Measurements from ENCODE around the gene MRI1. TPM values are rescaled to one million over a fixed set of nuclear protein-coding genes. Genes with fewer than 3 reads are reported as not detected.

The MRI1 gene
- total RNA-seq, 2 donors from 2014 or later = 29.1 to 70.0 TPM

GRCh38 chr19:13812544-13812943, 48.2 kb downstream of the MRI1 start:
- no peak for DNase-seq (ENCODE audit: low spot score)
- H3K9me3 Mint-ChIP-seq = no peaks in the 10 kb centered on the region
- H3K27me3 Mint-ChIP-seq = no peaks in the 10 kb centered on the region
- no peak overlapping the region for H3K4me3 Mint-ChIP-seq
- no peak overlapping the region for H3K27ac Mint-ChIP-seq
- H3K4me1 Mint-ChIP-seq (ENCODE audit: low read depth in 2 of 2) = peaks cover 0 to 5% of the 10 kb centered on the region in 2 donors
- H3K36me3 Mint-ChIP-seq = peaks cover 6% of the 10 kb centered on the region
- no peak for ATAC-seq

- no peaks in the 10 kb centered on the region for H3K9me3 Mint-ChIP-seq
- no peak overlapping the region for H3K4me3 Mint-ChIP-seq
- H3K27me3 Mint-ChIP-seq = no peaks in the 10 kb centered on the region
- no peak overlapping the region for H3K27ac Mint-ChIP-seq
- H3K4me1 Mint-ChIP-seq (ENCODE audit: low read depth in 2 of 2) = peaks cover 0 to 5% of the 10 kb centered on the region in 2 donors
- DNase-seq (ENCODE audit: low spot score) (no peak), ATAC-seq (no peak)
- peaks cover 6% of the 10 kb centered on the region for H3K36me3 Mint-ChIP-seq
Measured at GRCh38 chr19:13813147-13813546, 48.8 kb downstream of the MRI1 start.

- H3K36me3 Mint-ChIP-seq = peaks cover 6% of the 10 kb centered on the region
- no peaks in the 10 kb centered on the region for H3K27me3 Mint-ChIP-seq
Measured at GRCh38 chr19:13814550-13814949, 50.2 kb downstream of the MRI1 start.

GRCh38 chr19:13817018-13817614, 52.8 kb downstream of the MRI1 start:
- no peak for DNase-seq (ENCODE audit: low spot score)
- no peaks in the 10 kb centered on the region for H3K27me3 Mint-ChIP-seq
- H3K4me3 Mint-ChIP-seq = no peak overlapping the region
- no peaks in the 10 kb centered on the region for H3K9me3 Mint-ChIP-seq
- ATAC-seq = peak; percentile 32 to 65
- H3K36me3 Mint-ChIP-seq = peaks cover 6% of the 10 kb centered on the region
- H3K27ac Mint-ChIP-seq = no peak overlapping the region
- H3K4me1 Mint-ChIP-seq (ENCODE audit: low read depth in 2 of 2) = peaks cover 4 to 8% of the 10 kb centered on the region in 2 donors

More at GRCh38 chr19:13814550-13814949, 50.2 kb downstream of the MRI1 start:
- peaks cover 4 to 8% of the 10 kb centered on the region in 2 donors for H3K4me1 Mint-ChIP-seq (ENCODE audit: low read depth in 2 of 2)
- no peak for ATAC-seq
- DNase-seq (ENCODE audit: low spot score) = no peak
- H3K9me3 Mint-ChIP-seq = no peaks in the 10 kb centered on the region
- H3K27ac Mint-ChIP-seq = no peak overlapping the region
- H3K4me3 Mint-ChIP-seq = no peak overlapping the region

GRCh38 chr19:13817615-13818371, 53.5 kb downstream of the MRI1 start:
- peaks cover 4 to 8% of the 10 kb centered on the region in 2 donors for H3K4me1 Mint-ChIP-seq (ENCODE audit: low read depth in 2 of 2)
- DNase-seq (ENCODE audit: low spot score) = no peak
- H3K27me3 Mint-ChIP-seq = no peaks in the 10 kb centered on the region
- no peaks in the 10 kb centered on the region for H3K9me3 Mint-ChIP-seq
- no peak overlapping the region for H3K27ac Mint-ChIP-seq
- no peak overlapping the region for H3K4me3 Mint-ChIP-seq
- H3K36me3 Mint-ChIP-seq = peaks cover 6% of the 10 kb centered on the region
- ATAC-seq = peak; percentile 28 to 75

- DNase-seq (ENCODE audit: low spot score) (no peak), ATAC-seq (no peak)
- Mint-ChIP-seq H3K4me3 (no peak overlapping the region), H3K36me3 (no peaks in the 10 kb centered on the region), H3K27ac (no peak overlapping the region), H3K9me3 (no peaks in the 10 kb centered on the region), H3K27me3 (no peaks in the 10 kb centered on the region), H3K4me1 (ENCODE audit: low read depth in 2 of 2) (peaks cover 3 to 4% of the 10 kb centered on the region in 2 donors)
Measured at GRCh38 chr19:13819238-13819637, 54.9 kb downstream of the MRI1 start.

- ATAC-seq (no peak), DNase-seq (ENCODE audit: low spot score) (no peak)
- Mint-ChIP-seq H3K27me3 (no peaks in the 10 kb centered on the region), H3K36me3 (no peaks in the 10 kb centered on the region), H3K9me3 (no peaks in the 10 kb centered on the region), H3K4me1 (ENCODE audit: low read depth in 2 of 2) (peaks cover 4 to 7% of the 10 kb centered on the region in 2 donors), H3K27ac (no peak overlapping the region), H3K4me3 (no peak overlapping the region)
Measured at GRCh38 chr19:13821292-13821691, 57.0 kb downstream of the MRI1 start.

- ATAC-seq (no peak), DNase-seq (ENCODE audit: low spot score) (no peak)
- H3K27ac Mint-ChIP-seq = no peak overlapping the region
- H3K27me3 Mint-ChIP-seq = no peaks in the 10 kb centered on the region
- no peak overlapping the region for H3K4me3 Mint-ChIP-seq
- H3K9me3 Mint-ChIP-seq = no peaks in the 10 kb centered on the region
- H3K36me3 Mint-ChIP-seq = no peaks in the 10 kb centered on the region
- H3K4me1 Mint-ChIP-seq (ENCODE audit: low read depth in 2 of 2) = peaks cover 3 to 7% of the 10 kb centered on the region in 2 donors
Measured at GRCh38 chr19:13823256-13823655, 58.9 kb downstream of the MRI1 start.

Other genes starting within 250 kb of the MRI1 start
- 10 to 100 TPM; 53.0 to 83.6 TPM for gene C19orf53, start 9.9 kb downstream of the MRI1 start, total RNA-seq
- gene ZSWIM4, start 30.9 kb downstream of the MRI1 start, total RNA-seq = 1 to 10 TPM; 8.3 to 9.7 TPM
- under 1 TPM in 1 of 2 donors, not detected in 1; 0.95 TPM for gene NANOS3, start 112.6 kb downstream of the MRI1 start, total RNA-seq
- gene BRME1, start 141.6 kb downstream of the MRI1 start, total RNA-seq = 1 to 10 TPM; 3.7 to 4.0 TPM
- 10 to 100 TPM; 33.2 to 41.3 TPM for gene CC2D1A, start 141.7 kb downstream of the MRI1 start, total RNA-seq
- gene PODNL1, start 173.9 kb downstream of the MRI1 start, total RNA-seq = under 1 TPM in 1 of 2 donors, not detected in 1; 0.70 TPM
- gene DCAF15, start 188.0 kb downstream of the MRI1 start, total RNA-seq = 100 to 1,000 TPM in 1 of 2 donors, 10 to 100 TPM in 1; 62.0 to 107 TPM
- gene RFX1, start 241.8 kb downstream of the MRI1 start, total RNA-seq = 10 to 100 TPM; 13.4 to 16.4 TPM